CD8-positive, alpha-beta memory T cell (primary cell): ENCODE measurements around the gene SDCCAG8. TPM values are rescaled to one million over a fixed set of nuclear protein-coding genes. Genes with fewer than 3 reads are reported as not detected.

Experiments used
- CTCF ChIA-PET: fragments of 350-600 bp; sonication (Branson Sonifier 250); formaldehyde crosslinking; loops from one replicate; lab custom pipeline; 2021; ENCODE audit warnings: antibody characterized with exemption; lab: Charles Lee
- POLR2A ChIA-PET: fragments of 350-600 bp; sonication (Branson Sonifier 250); formaldehyde crosslinking; loops from one replicate; lab custom pipeline; 2021; ENCODE audit warnings: antibody characterized with exemption; lab: Charles Lee
- DNase-seq, 5 donors: peaks; one replicate each; pipeline versions ENCODE4 v3.0.0 to v3.0.0-alpha.2; 2020 to 2022; ENCODE audit warnings: mixed read lengths in 1 of 5
- H3K27ac ChIP-seq: one replicate; pipeline ENCODE4 v1.7.0; 2013; ENCODE audit warnings: low read depth, mild to moderate bottlenecking, low read length, moderate library complexity
- H3K27me3 ChIP-seq: 2 replicates; pipeline ENCODE4 v1.7.0; 2013; ENCODE audit warnings: low read length, mild to moderate bottlenecking; ENCODE audit not compliant: insufficient read depth, poor library complexity, severe bottlenecking
- H3K36me3 ChIP-seq: 2 replicates; pipeline ENCODE4 v1.7.0; 2013; ENCODE audit warnings: mild to moderate bottlenecking, low read length, moderate library complexity; ENCODE audit not compliant: insufficient read depth
- H3K4me1 ChIP-seq: 2 replicates; pipeline ENCODE4 v1.7.0; 2013; ENCODE audit warnings: mild to moderate bottlenecking, low read length, moderate library complexity; ENCODE audit not compliant: insufficient read depth
- H3K4me3 ChIP-seq: 2 replicates; pipeline ENCODE4 v1.7.0; 2013; ENCODE audit warnings: mild to moderate bottlenecking, low read length
- H3K9me3 ChIP-seq: 2 replicates; pipeline ENCODE4 v1.7.0; 2013; ENCODE audit warnings: mild to moderate bottlenecking, low read length
- H3K27ac Mint-ChIP-seq, 8 donors: one replicate each; pipeline ENCODE4 v1.8.0; 2020 to 2021; ENCODE audit warnings: mixed read lengths in 8 of 8, mild to moderate bottlenecking in 6 of 8, inconsistent platforms in 3 of 8, moderate library complexity in 3 of 8
- H3K27me3 Mint-ChIP-seq, 2 donors: one replicate each; pipeline ENCODE4 v1.8.0; 2020 to 2021; ENCODE audit warnings: mixed read lengths in 2 of 2, mild to moderate bottlenecking in 1 of 2, moderate library complexity in 1 of 2
- H3K36me3 Mint-ChIP-seq, 3 donors: one replicate each; pipeline ENCODE4 v1.8.0; 2020 to 2021; ENCODE audit warnings: mixed read lengths in 3 of 3, inconsistent platforms in 1 of 3, mild to moderate bottlenecking in 1 of 3
- H3K4me1 Mint-ChIP-seq, 3 donors: one replicate each; pipeline ENCODE4 v1.8.0; 2020 to 2021; ENCODE audit warnings: mixed read lengths in 3 of 3, inconsistent platforms in 1 of 3, mild to moderate bottlenecking in 1 of 3
- H3K4me3 Mint-ChIP-seq, 7 donors: one replicate each; pipeline ENCODE4 v1.8.0; 2020 to 2021; ENCODE audit warnings: mixed read lengths in 7 of 7, mild to moderate bottlenecking in 6 of 7, moderate library complexity in 4 of 7, inconsistent platforms in 2 of 7
- H3K9me3 Mint-ChIP-seq, 5 donors: one replicate each; pipeline ENCODE4 v1.8.0; 2020 to 2022; ENCODE audit warnings: mixed read lengths in 5 of 5, mild to moderate bottlenecking in 3 of 5, moderate library complexity in 2 of 5, inconsistent platforms in 1 of 5
- polyA plus RNA-seq: library from polyadenylated mRNA; unstranded; fragments of 300-500 nt; fragmentation: Illumina TruSeq; gene quantifications from one replicate; pipeline ENCODE4 v1.2.3, GENCODE V29; 2021
- total RNA-seq, 2 experiments: library from RNA; stranded (reverse); gene quantifications; one replicate each; pipeline ENCODE4 v1.2.3, GENCODE V29; 2021

The SDCCAG8 gene
- total and polyA plus RNA-seq, 3 experiments from 2014 or later, result 17.8 to 22.3 (median 18.3) TPM

DNA sequence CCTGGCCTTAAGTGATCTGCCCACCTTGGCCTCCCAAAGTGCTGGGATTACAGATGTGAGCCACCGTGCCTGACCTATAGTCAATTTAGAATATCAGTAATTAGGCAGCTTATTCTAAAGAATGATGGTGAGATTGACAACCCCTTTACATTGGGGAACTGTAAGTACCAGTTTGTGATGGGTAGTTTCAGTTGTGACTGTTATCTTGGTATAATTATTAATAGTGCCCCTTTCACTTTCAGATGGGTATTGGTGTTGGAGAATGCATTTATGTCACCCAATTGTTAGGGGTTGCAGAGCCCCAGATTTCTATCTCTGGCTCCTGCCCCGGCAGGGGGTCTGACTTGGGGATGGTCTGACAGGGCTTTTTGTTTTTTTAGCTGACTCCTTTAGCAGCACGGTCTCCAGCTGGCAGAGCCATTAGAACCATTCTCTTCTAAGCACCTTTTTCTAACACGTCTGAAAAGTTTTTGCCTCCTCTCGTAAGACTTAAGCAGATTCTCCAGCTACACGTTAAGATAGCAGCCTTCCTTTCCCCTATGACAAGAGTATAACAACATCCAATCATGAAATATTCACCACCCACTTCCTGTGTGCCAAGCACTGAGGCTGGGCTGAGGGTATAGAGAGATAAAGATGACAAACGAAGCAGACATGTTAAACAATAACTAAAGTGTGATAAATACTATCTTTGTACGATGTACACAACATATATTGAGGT is 157.8 kb downstream of the SDCCAG8 start:
- peak overlapping the region in 4 of 8 donors; percentile 2 to 86 (median 38) for H3K27ac Mint-ChIP-seq
- Histone ChIP-seq H3K36me3 (no peaks in the 10 kb centered on the region), H3K27ac (no peak overlapping the region), H3K4me3 (no peak overlapping the region), H3K4me1 (no peaks in the 10 kb centered on the region), H3K9me3 (no peaks in the 10 kb centered on the region), H3K27me3 (no peaks in the 10 kb centered on the region)
- no peaks in the 10 kb centered on the region for H3K27me3 Mint-ChIP-seq
- H3K4me1 Mint-ChIP-seq, result peaks cover 17 to 41% (median 20%) of the 10 kb centered on the region in 3 donors
- H3K36me3 Mint-ChIP-seq, result peaks cover 0 to 14% (median 9%) of the 10 kb centered on the region in 3 donors
- no peak for DNase-seq
- ChIA-PET POLR2A (no interaction called here), CTCF (no interaction called here)
- peak overlapping the region in 1 of 7 donors; percentile 17 for H3K4me3 Mint-ChIP-seq
- no peaks in the 10 kb centered on the region for H3K9me3 Mint-ChIP-seq

DNA sequence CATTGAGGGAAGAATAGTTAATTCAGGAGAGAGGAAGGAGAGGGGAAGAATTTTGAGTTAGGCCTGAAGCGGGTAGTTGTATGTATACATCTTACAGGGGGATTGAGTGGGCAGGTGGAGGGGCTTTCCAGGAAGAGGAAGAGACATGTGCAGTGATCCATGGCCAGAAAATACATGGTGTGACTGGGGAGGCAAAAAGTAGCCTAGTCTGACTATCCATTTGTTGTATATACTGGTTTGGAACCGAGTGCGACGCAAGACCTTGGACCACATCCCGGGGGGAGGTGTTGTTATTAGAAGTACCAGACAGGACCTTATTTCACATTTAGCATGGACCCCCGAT is 158.3 kb downstream of the SDCCAG8 start:
- ChIA-PET POLR2A (no interaction called here), CTCF (no interaction called here)
- no peaks in the 10 kb centered on the region for H3K9me3 Mint-ChIP-seq
- H3K36me3 ChIP-seq, result no peaks in the 10 kb centered on the region
- H3K27ac ChIP-seq, result no peak overlapping the region
- H3K27me3 Mint-ChIP-seq, result no peaks in the 10 kb centered on the region
- H3K4me1 Mint-ChIP-seq, result peaks cover 17 to 41% (median 20%) of the 10 kb centered on the region in 3 donors
- no peaks in the 10 kb centered on the region for H3K9me3 ChIP-seq
- no peaks in the 10 kb centered on the region for H3K4me1 ChIP-seq
- peaks cover 0 to 14% (median 9%) of the 10 kb centered on the region in 3 donors for H3K36me3 Mint-ChIP-seq
- no peak for DNase-seq
- peak overlapping the region in 3 of 8 donors; percentile 2 to 86 (median 29) for H3K27ac Mint-ChIP-seq
- H3K4me3 ChIP-seq, result no peak overlapping the region
- no peaks in the 10 kb centered on the region for H3K27me3 ChIP-seq
- no peak overlapping the region for H3K4me3 Mint-ChIP-seq

DNA sequence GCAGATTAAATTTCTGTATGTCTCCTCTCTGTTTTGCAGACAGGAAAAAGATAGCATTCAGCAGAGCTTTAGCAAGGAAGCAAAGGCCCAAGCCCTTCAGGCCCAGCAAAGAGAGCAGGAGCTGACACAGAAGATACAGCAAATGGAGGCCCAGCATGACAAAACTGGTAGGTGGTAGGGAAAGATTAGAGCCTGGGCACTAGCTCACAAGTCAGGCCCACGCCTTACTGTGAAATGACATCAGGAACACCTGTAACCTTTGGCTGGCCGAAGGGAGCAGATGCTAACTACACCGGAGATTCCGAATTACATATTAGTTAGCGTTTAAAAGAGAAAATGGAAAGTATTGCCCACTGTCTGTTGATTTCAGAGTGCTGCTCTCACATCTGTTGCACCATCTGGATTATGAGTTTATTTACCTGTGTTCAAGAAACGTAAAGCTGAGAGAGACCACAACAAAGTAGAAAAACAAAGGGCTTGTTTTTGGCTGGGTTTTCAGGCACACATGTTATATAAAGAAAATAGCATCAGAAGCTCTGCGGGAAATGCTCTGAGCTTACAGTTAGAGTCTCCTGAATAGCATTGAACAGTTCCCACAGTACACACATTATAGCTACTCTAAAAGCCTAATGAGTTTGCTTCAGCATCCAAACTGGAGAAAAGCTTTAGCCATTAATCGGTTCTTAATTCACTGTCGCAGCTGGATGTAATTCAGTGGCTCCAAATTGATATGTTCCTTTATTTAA is 160.0 kb downstream of the SDCCAG8 start:
- Histone ChIP-seq H3K36me3 (no peaks in the 10 kb centered on the region), H3K9me3 (no peaks in the 10 kb centered on the region), H3K4me1 (peaks cover under 1% of the 10 kb centered on the region), H3K27ac (no peak overlapping the region), H3K27me3 (no peaks in the 10 kb centered on the region), H3K4me3 (no peak overlapping the region)
- POLR2A ChIA-PET, result no interaction called here
- peak overlapping the region in 5 of 8 donors; percentile 3 to 62 (median 48) for H3K27ac Mint-ChIP-seq
- H3K27me3 Mint-ChIP-seq, result no peaks in the 10 kb centered on the region
- peaks cover 19 to 41% (median 25%) of the 10 kb centered on the region in 3 donors for H3K4me1 Mint-ChIP-seq
- no peak for DNase-seq
- H3K9me3 Mint-ChIP-seq, result no peaks in the 10 kb centered on the region
- CTCF ChIA-PET, result no interaction called here
- peak overlapping the region in 4 of 7 donors; percentile 4 to 63 (median 26) for H3K4me3 Mint-ChIP-seq
- H3K36me3 Mint-ChIP-seq, result peaks cover 4 to 14% (median 11%) of the 10 kb centered on the region in 3 donors

DNA sequence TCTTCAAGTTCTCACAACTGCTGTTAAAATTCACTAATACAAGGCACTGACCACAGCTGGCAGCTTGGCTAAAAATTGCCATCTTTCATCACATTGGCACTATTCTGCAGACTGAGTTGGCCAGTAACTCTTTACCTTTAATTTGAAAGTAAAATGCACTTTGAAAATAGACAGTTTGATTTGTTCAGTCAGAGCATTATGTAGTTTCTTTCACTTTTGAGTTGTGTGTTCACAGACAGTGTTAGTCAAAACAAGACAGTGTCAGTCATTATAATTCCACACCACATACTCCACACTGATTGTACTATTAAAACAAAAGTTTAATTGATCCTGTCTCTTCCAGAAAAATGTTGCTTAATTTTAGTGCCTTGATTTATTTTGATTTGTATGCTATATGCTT is 160.7 kb downstream of the SDCCAG8 start:
- Histone ChIP-seq H3K4me3 (no peak overlapping the region), H3K27ac (no peak overlapping the region), H3K9me3 (no peaks in the 10 kb centered on the region), H3K4me1 (peaks cover 6% of the 10 kb centered on the region), H3K36me3 (no peaks in the 10 kb centered on the region), H3K27me3 (no peaks in the 10 kb centered on the region)
- H3K36me3 Mint-ChIP-seq, result peaks cover 4 to 12% (median 11%) of the 10 kb centered on the region in 3 donors
- DNase-seq, result no peak
- peaks cover 24 to 48% (median 31%) of the 10 kb centered on the region in 3 donors for H3K4me1 Mint-ChIP-seq
- POLR2A ChIA-PET, result no interaction called here
- H3K4me3 Mint-ChIP-seq, result peak overlapping the region in 3 of 7 donors; percentile 4 to 38 (median 15)
- peak overlapping the region in 2 of 8 donors; percentile 3 to 52 for H3K27ac Mint-ChIP-seq
- no peaks in the 10 kb centered on the region for H3K27me3 Mint-ChIP-seq
- CTCF ChIA-PET, result no interaction called here
- no peaks in the 10 kb centered on the region for H3K9me3 Mint-ChIP-seq

DNA sequence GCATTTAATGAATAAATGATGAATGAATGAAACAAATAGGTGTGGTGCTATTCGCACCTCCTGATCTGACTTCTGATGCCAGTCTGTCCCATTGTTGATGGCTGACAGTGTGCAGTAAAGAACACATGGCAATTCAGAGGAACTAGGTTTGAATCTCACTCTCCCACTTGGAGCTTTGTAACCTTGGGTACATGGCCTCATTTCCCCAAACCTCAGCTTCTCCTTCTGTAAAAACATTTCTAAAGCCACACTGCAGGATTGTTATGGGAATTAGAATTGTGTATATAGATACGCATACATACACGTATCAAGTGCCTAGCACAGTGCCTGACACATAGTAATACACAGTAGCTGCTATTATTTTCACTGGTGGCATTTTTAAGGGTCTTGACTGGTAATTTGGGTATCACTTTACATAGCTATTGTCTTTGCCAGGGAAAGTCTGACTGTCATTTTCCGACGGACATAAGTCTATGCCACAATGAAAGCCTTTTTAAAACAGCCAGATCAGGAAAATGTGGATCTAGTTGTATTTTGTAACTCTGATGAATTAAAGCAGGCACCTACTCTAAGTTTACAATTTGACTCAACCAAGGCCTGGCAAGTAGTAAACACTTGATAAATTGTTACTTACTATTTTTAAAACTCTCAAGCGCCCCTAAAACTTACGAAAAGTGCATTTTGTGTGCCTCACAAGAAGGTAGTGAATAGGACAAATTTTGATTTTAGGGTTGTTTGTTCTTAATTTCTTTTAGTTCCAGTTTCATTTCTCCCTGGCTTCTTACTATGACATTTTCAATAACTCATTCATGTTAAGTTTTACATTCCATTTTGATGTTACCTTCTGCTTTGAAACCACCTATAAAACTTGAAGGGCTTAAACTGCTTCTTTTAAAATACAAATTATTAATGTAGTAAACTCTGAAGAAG is 164.4 kb downstream of the SDCCAG8 start:
- no peaks in the 10 kb centered on the region for H3K36me3 ChIP-seq
- no peak overlapping the region for H3K4me3 Mint-ChIP-seq
- no peak for DNase-seq
- peaks cover 26 to 37% (median 32%) of the 10 kb centered on the region in 3 donors for H3K4me1 Mint-ChIP-seq
- H3K9me3 Mint-ChIP-seq, result no peaks in the 10 kb centered on the region
- no peak overlapping the region for H3K27ac Mint-ChIP-seq
- no peaks in the 10 kb centered on the region for H3K27me3 Mint-ChIP-seq
- H3K4me3 ChIP-seq, result no peak overlapping the region
- peaks cover 11% of the 10 kb centered on the region for H3K4me1 ChIP-seq
- no peaks in the 10 kb centered on the region for H3K27me3 ChIP-seq
- H3K27ac ChIP-seq, result no peak overlapping the region
- H3K9me3 ChIP-seq, result no peaks in the 10 kb centered on the region
- ChIA-PET POLR2A (no interaction called here), CTCF (no interaction called here)
- peaks cover 4 to 12% (median 11%) of the 10 kb centered on the region in 3 donors for H3K36me3 Mint-ChIP-seq

DNA sequence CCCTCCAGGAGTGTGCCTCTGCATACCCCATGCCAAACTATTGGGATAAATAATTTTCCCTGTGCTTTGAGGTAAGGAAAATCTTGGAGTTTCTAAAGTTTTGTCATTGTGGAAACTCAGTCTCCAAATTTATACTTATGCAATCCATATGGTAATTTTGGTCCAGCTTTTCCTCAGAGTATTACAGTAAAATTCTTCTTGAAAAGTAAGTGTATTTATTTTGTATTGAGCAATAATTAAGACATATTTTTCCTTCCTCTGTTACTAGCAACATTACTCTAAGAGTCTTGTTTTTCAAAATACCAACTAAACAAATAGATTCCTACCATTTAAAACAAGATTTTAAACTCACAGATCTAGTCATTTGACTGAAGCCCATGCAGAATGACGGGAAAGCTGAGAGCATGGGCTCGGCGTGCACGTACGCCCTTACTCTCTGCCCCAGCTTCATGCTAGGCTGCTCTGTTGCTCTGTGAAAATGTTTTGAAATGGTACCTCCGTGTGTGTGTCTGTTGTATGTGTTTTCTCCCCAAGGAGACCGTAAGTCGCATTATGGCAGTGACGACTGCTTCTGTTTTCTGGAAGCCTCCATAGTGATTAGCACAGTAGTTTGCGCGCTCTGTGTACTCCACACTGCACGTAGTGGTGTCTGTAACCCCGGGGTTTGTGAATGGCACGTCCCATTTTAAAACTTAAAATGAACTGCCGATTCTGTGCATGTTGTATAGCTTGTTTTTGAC is 165.3 kb downstream of the SDCCAG8 start:
- Mint-ChIP-seq H3K27me3 (no peaks in the 10 kb centered on the region), H3K36me3 (peaks cover 4 to 9% (median 9%) of the 10 kb centered on the region in 3 donors), H3K27ac (peak overlapping the region in 2 of 8 donors; percentile 55 to 66), H3K9me3 (no peaks in the 10 kb centered on the region), H3K4me3 (peak overlapping the region in 6 of 7 donors; percentile 17 to 71 (median 42)), H3K4me1 (peaks cover 19 to 29% (median 24%) of the 10 kb centered on the region in 3 donors)
- H3K27ac ChIP-seq, result no peak overlapping the region
- ChIA-PET CTCF (no interaction called here), POLR2A (interaction anchor here (0.8 kb wide), 1 partner anchor 824 kb away, joined by 3 read pairs; no protein-coding TSS in a partner anchor)
- H3K4me1 ChIP-seq, result peaks cover 11% of the 10 kb centered on the region
- H3K36me3 ChIP-seq, result no peaks in the 10 kb centered on the region
- DNase-seq, result no peak
- no peaks in the 10 kb centered on the region for H3K27me3 ChIP-seq
- H3K9me3 ChIP-seq, result no peaks in the 10 kb centered on the region
- no peak overlapping the region for H3K4me3 ChIP-seq

DNA sequence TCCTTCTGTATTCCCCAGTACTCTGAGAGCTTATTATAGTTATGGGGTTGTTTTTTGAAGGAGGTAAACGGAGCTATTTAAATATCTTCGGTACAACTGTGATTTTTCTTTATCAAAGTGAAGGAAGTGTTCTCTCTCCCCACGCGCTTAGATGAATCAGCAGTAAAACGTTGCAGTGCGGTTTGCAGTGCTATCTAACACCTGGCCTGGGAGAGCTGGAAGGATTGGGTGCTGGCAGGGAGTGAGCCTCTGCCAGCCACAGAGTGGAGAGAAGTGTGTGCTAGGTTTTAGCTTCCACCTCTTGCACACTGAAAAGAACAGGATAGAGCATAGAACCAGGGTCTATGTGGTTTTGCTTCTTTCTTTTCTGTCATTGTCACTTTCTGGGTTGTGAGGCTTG is 165.9 kb downstream of the SDCCAG8 start:
- Histone ChIP-seq H3K27ac (no peak overlapping the region), H3K4me1 (peaks cover 11% of the 10 kb centered on the region), H3K4me3 (no peak overlapping the region), H3K36me3 (no peaks in the 10 kb centered on the region), H3K9me3 (no peaks in the 10 kb centered on the region), H3K27me3 (no peaks in the 10 kb centered on the region)
- ChIA-PET CTCF (no interaction called here), POLR2A (interaction anchor here (0.8 kb wide), 1 partner anchor 823 kb away, joined by 3 read pairs; no protein-coding TSS in a partner anchor)
- Mint-ChIP-seq H3K36me3 (peaks cover 4 to 14% (median 9%) of the 10 kb centered on the region in 3 donors), H3K4me3 (peak overlapping the region in 5 of 7 donors; percentile 0 to 71 (median 38)), H3K9me3 (no peaks in the 10 kb centered on the region), H3K4me1 (peaks cover 16 to 22% (median 18%) of the 10 kb centered on the region in 3 donors), H3K27ac (peak overlapping the region in 4 of 8 donors; percentile 9 to 66 (median 37)), H3K27me3 (no peaks in the 10 kb centered on the region)
- peak in 4 of 5 donors; percentile 2 to 58 (median 16) for DNase-seq
